Neural cell (in vitro differentiated cells): ENCODE results near the gene NCR3LG1. TPM values are rescaled to one million over a fixed set of nuclear protein-coding genes. Genes with fewer than 3 reads are reported as not detected.

Experiments
- H2AFZ ChIP-seq: fragments of 200-600, 300-800 bp; sonication (generic), shearing (Covaris generic); 2 replicates; pipeline ENCODE4 v1.6.0; 2014; ENCODE audit warnings: low read depth, mild to moderate bottlenecking, antibody characterized with exemption, low read length, moderate library complexity
- H3F3A ChIP-seq: fragments of 200-600 bp; shearing (Covaris generic); 2 replicates; pipeline ENCODE4 v1.6.1; 2016; ENCODE audit warnings: mild to moderate bottlenecking, moderate library complexity, mixed read lengths, antibody characterized with exemption, low read length; ENCODE audit not compliant: insufficient read depth, poor library complexity, severe bottlenecking
- H3K27ac ChIP-seq: fragments of 200-600, 300-800 bp; sonication (generic), shearing (Covaris generic); 2 replicates; pipeline ENCODE4 v1.5.1; 2014; ENCODE audit warnings: mild to moderate bottlenecking, low read length, moderate library complexity
- H3K27me3 ChIP-seq: fragments of 300-800, 200-600 bp; sonication (generic), shearing (Covaris generic); 2 replicates; pipeline ENCODE4 v1.6.0; 2014; ENCODE audit warnings: mild to moderate bottlenecking, low read depth, low read length, moderate library complexity; ENCODE audit not compliant: insufficient read depth
- H3K36me3 ChIP-seq: fragments of 300-800, 200-600 bp; sonication (generic), shearing (Covaris generic); 2 replicates; pipeline ENCODE4 v1.5.1; 2014; ENCODE audit warnings: mild to moderate bottlenecking, antibody characterized with exemption, low read length, moderate library complexity; ENCODE audit not compliant: insufficient read depth
- H3K4me2 ChIP-seq: fragments of 300-800, 200-600 bp; sonication (generic), shearing (Covaris generic); 2 replicates; pipeline ENCODE4 v1.6.0; 2014; ENCODE audit warnings: mild to moderate bottlenecking, low read length
- H3K4me3 ChIP-seq: fragments of 300-800, 200-600 bp; sonication (generic), shearing (Covaris generic); 2 replicates; pipeline ENCODE4 v1.5.1; 2014; ENCODE audit warnings: mild to moderate bottlenecking, low read length, moderate library complexity
- H3K79me2 ChIP-seq: fragments of 200-600 bp; shearing (Covaris generic); replicated peaks from 2 replicates; pipeline ENCODE4 v1.6.0; 2014; ENCODE audit warnings: mild to moderate bottlenecking, low read length, moderate library complexity; ENCODE audit not compliant: insufficient read depth
- H3K9ac ChIP-seq: fragments of 300-800, 200-600 bp; sonication (generic), shearing (Covaris generic); 2 replicates; pipeline ENCODE4 v1.6.1; 2016; ENCODE audit warnings: mild to moderate bottlenecking, low read length, mixed read lengths
- H3K9me2 ChIP-seq: fragments of 200-600 bp; shearing (Covaris generic); 2 replicates; pipeline ENCODE4 v1.6.1; 2016; ENCODE audit warnings: mild to moderate bottlenecking, low read length, mixed read lengths; ENCODE audit not compliant: insufficient read depth
- H3K9me3 ChIP-seq: fragments of 200-600, 300-800 bp; sonication (generic), shearing (Covaris generic); 2 replicates; pipeline ENCODE4 v1.6.1; 2016; ENCODE audit warnings: mild to moderate bottlenecking, mixed run types, low read length, moderate library complexity, mixed read lengths
- H4K20me1 ChIP-seq: fragments of 200-600 bp; shearing (Covaris generic); 2 replicates; pipeline ENCODE4 v1.6.1; 2016; ENCODE audit warnings: mild to moderate bottlenecking, mixed run types; ENCODE audit not compliant: insufficient read depth
- CTCF ChIP-seq: fragments of 450-650 bp; IDR thresholded peaks from 2 replicates; pipeline ENCODE4 v1.5.1; 2014; ENCODE audit warnings: antibody characterized with exemption, mild to moderate bottlenecking, moderate library complexity; ENCODE audit not compliant: poor library complexity, severe bottlenecking
- EP300 ChIP-seq: fragments of 450-650 bp; conservative IDR thresholded peaks from 2 replicates; pipeline ENCODE4 v1.6.1; 2014; ENCODE audit warnings: antibody characterized with exemption, mild to moderate bottlenecking, moderate library complexity; ENCODE audit not compliant: poor library complexity, severe bottlenecking
- EZH2 ChIP-seq: fragments of 200-600, 300-800 bp; shearing (Covaris generic), sonication (generic); IDR thresholded peaks from 2 replicates; pipeline ENCODE4 v1.6.1; 2014; ENCODE audit warnings: antibody characterized with exemption, low read length, borderline replicate concordance, mild to moderate bottlenecking; ENCODE audit not compliant: insufficient read depth, poor library complexity, severe bottlenecking
- MXI1 ChIP-seq: fragments of 450-650 bp; conservative IDR thresholded peaks from 2 replicates; pipeline ENCODE4 v1.6.1; 2014; ENCODE audit warnings: antibody characterized with exemption, mild to moderate bottlenecking; ENCODE audit not compliant: poor library complexity, severe bottlenecking
- POLR2AphosphoS5 ChIP-seq: IDR thresholded peaks from 2 replicates; pipeline ENCODE4 v1.6.1; 2012
- RAD21 ChIP-seq: fragments of 450-650 bp; conservative IDR thresholded peaks from 2 replicates; pipeline ENCODE4 v1.6.1; 2014; ENCODE audit warnings: antibody characterized with exemption, mild to moderate bottlenecking, moderate library complexity
- SMC3 ChIP-seq: fragments of 450-650 bp; conservative IDR thresholded peaks from 2 replicates; pipeline ENCODE4 v1.6.1; 2014; ENCODE audit warnings: antibody characterized with exemption, mild to moderate bottlenecking, moderate library complexity; ENCODE audit not compliant: poor library complexity
- TAF1 ChIP-seq: IDR thresholded peaks from 2 replicates; pipeline ENCODE4 v1.6.1; 2012; ENCODE audit warnings: low read depth
- polyA plus RNA-seq: library from polyadenylated mRNA; depleted of rRNA; stranded (reverse); fragments of >200 nt; gene quantifications from 2 replicates; pipeline ENCODE4 v1.2.3, GENCODE V29; 2014
- TF ChIP-seq, protein P1 (sequence below): IDR thresholded peaks from 2 replicates; pipeline ENCODE4 v1.6.1; 2012; ENCODE audit warnings: borderline replicate concordance

NCR3LG1 gene
- polyA plus RNA-seq, 1 donor from 2014 or later, result 3.1 TPM

GRCh38 chr11:17410606-17411379 is 59.2 kb downstream of the NCR3LG1 start:
- H3K4me2 ChIP-seq, result no peak overlapping the region
- H3F3A ChIP-seq, result no peaks in the 10 kb centered on the region

GRCh38 chr11:17411418-17411817 is 59.8 kb downstream of the NCR3LG1 start:
- H3K27ac ChIP-seq, result no peak overlapping the region
- no peak overlapping the region for H3K4me2 ChIP-seq
- no peak overlapping the region for H2AFZ ChIP-seq
- TF ChIP-seq MXI1 (no peak), RAD21 (no peak), SMC3 (no peak), EZH2 (no peak), POLR2AphosphoS5 (no peak), TAF1 (no peak), CTCF (no peak), EP300 (no peak)
- TF ChIP-seq, protein P1, sequence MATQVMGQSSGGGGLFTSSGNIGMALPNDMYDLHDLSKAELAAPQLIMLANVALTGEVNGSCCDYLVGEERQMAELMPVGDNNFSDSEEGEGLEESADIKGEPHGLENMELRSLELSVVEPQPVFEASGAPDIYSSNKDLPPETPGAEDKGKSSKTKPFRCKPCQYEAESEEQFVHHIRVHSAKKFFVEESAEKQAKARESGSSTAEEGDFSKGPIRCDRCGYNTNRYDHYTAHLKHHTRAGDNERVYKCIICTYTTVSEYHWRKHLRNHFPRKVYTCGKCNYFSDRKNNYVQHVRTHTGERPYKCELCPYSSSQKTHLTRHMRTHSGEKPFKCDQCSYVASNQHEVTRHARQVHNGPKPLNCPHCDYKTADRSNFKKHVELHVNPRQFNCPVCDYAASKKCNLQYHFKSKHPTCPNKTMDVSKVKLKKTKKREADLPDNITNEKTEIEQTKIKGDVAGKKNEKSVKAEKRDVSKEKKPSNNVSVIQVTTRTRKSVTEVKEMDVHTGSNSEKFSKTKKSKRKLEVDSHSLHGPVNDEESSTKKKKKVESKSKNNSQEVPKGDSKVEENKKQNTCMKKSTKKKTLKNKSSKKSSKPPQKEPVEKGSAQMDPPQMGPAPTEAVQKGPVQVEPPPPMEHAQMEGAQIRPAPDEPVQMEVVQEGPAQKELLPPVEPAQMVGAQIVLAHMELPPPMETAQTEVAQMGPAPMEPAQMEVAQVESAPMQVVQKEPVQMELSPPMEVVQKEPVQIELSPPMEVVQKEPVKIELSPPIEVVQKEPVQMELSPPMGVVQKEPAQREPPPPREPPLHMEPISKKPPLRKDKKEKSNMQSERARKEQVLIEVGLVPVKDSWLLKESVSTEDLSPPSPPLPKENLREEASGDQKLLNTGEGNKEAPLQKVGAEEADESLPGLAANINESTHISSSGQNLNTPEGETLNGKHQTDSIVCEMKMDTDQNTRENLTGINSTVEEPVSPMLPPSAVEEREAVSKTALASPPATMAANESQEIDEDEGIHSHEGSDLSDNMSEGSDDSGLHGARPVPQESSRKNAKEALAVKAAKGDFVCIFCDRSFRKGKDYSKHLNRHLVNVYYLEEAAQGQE, result no peak
- H3K9ac ChIP-seq, result no peak overlapping the region
- H3K27me3 ChIP-seq, result no peaks in the 10 kb centered on the region
- H4K20me1 ChIP-seq, result no peaks in the 10 kb centered on the region
- no peaks in the 10 kb centered on the region for H3K9me3 ChIP-seq
- H3F3A ChIP-seq, result no peaks in the 10 kb centered on the region
- no peaks in the 10 kb centered on the region for H3K9me2 ChIP-seq
- no peak overlapping the region for H3K4me3 ChIP-seq
- H3K79me2 ChIP-seq, result no peaks in the 10 kb centered on the region
- no peaks in the 10 kb centered on the region for H3K36me3 ChIP-seq

More at GRCh38 chr11:17410606-17411379, 59.2 kb downstream of the NCR3LG1 start:
- Histone ChIP-seq H3K9me3 (no peaks in the 10 kb centered on the region), H3K27ac (no peak overlapping the region), H3K79me2 (no peaks in the 10 kb centered on the region), H2AFZ (no peak overlapping the region), H4K20me1 (no peaks in the 10 kb centered on the region), H3K36me3 (no peaks in the 10 kb centered on the region), H3K27me3 (no peaks in the 10 kb centered on the region), H3K9me2 (no peaks in the 10 kb centered on the region), H3K4me3 (no peak overlapping the region), H3K9ac (no peak overlapping the region)
- TF ChIP-seq RAD21 (no peak), MXI1 (no peak), EZH2 (no peak), POLR2AphosphoS5 (no peak), EP300 (no peak), SMC3 (no peak), CTCF (no peak), TAF1 (no peak)
